Body of pancreas (tissue), 4 donors: ENCODE results near the gene LHCGR. TPM values are rescaled to one million over a fixed set of nuclear protein-coding genes. Genes with fewer than 3 reads are reported as not detected.

Source experiments
- ATAC-seq: fragments of 150-250 bp; one replicate; pipeline ENCODE4 v1.9.1; 2016
- DNase-seq, 4 donors: peaks; one replicate each; pipeline ENCODE4 v3.0.0-alpha.2; 2019
- H3K27ac ChIP-seq, 4 donors: fragments of 200-600 bp; sonication (generic); 1 replicate in 3 of 4; 2 replicates in 1 of 4; pipeline versions ENCODE4 v1.5.1 to v1.6.1; 2016 to 2019; ENCODE audit warnings: mild to moderate bottlenecking in 1 of 4, mixed read lengths in 1 of 4, moderate library complexity in 1 of 4
- H3K27me3 ChIP-seq, 2 donors: fragments of 200-600 bp; sonication (generic); one replicate each; pipeline ENCODE4 v1.6.0; 2016; ENCODE audit warnings: mild to moderate bottlenecking in 1 of 2
- H3K36me3 ChIP-seq, 2 donors: fragments of 200-600 bp; sonication (generic); replicated peaks in 1 of 2; 2 replicates each; pipeline ENCODE4 v1.5.1; 2016; ENCODE audit warnings: low read depth in 2 of 2; ENCODE audit not compliant: insufficient read depth in 1 of 2
- H3K4me1 ChIP-seq: fragments of 200-600 bp; sonication (generic); one replicate; pipeline ENCODE4 v1.6.0; 2016
- H3K4me3 ChIP-seq, 2 donors: fragments of 200-600 bp; sonication (generic); 1 replicate in 1 of 2; 2 replicates in 1 of 2; pipeline ENCODE4 v1.5.1; 2016 to 2019
- H3K9me3 ChIP-seq, 3 donors: fragments of 200-600 bp; sonication (generic); 1 replicate in 2 of 3; 2 replicates in 1 of 3; pipeline ENCODE4 v1.5.1; 2016
- POLR2A ChIP-seq, 3 donors: fragments of 450-650 bp; IDR thresholded peaks; one replicate each; pipeline ENCODE4 v1.6.1; 2016; ENCODE audit warnings: antibody characterized with exemption in 3 of 3, mild to moderate bottlenecking in 2 of 3
- WGBS, 2 donors: methylation state at CpG; one replicate each; pipeline ENCODE4 v1.1.5; 2017; 5-methylcytosine and 5-hydroxymethylcytosine counted together
- intact Hi-C: fragments of 100-400 bp; cut with DNase I; formaldehyde crosslinking; loops from one replicate; pipeline ENCODE4 v1.15.1; 2023
- total RNA-seq, 2 donors: library from RNA; depleted of rRNA; stranded (reverse); fragments of >200 nt; gene quantifications; one replicate each; pipeline ENCODE4 v1.1.0, GENCODE V29; 2016
- TF ChIP-seq, protein P1 (sequence below), 7 experiments: fragments of 450-650 bp in 4 of 7; fragments of 200-600 bp in 3 of 7; sonication (generic) in 3 of 7; IDR thresholded peaks; one replicate each; pipeline ENCODE4 v1.5.1; 2016 to 2019; ENCODE audit warnings: antibody characterized with exemption in 7 of 7

Gene LHCGR
- total RNA-seq, 2 donors from 2014 or later, result not detected

DNA sequence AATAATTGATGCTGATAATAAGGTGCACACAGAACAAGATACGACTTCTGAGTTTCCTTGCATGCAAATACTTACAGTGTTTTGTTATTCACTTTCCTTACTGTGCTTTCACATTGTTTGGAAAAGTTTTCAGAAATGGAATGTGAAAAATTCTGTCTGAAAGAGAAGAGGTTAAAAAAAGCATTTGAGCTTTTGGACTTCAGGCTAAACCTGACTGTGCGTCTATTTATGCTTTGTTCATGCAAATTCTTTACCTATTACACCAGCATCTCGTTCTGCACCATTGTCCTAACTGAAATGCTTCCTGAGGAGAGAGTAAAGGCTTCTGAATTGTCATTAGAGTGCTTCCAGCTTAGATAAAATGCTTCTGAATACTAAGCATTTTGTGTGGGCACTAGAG is 61.4 kb downstream of the LHCGR start:
- H3K9me3 ChIP-seq, result no peaks in the 10 kb centered on the region
- no peak overlapping the region for H3K27ac ChIP-seq
- intact Hi-C loops, result no loop called here
- WGBS, 2 donors, result 29 to 30% methylated on average over 3 of the region's 3 CpGs
- DNase-seq, result no peak
- H3K36me3 ChIP-seq, result no peaks in the 10 kb centered on the region
- no peak overlapping the region for H3K4me3 ChIP-seq
- no peak for ATAC-seq
- no peaks in the 10 kb centered on the region for H3K27me3 ChIP-seq
- TF ChIP-seq, protein P1, sequence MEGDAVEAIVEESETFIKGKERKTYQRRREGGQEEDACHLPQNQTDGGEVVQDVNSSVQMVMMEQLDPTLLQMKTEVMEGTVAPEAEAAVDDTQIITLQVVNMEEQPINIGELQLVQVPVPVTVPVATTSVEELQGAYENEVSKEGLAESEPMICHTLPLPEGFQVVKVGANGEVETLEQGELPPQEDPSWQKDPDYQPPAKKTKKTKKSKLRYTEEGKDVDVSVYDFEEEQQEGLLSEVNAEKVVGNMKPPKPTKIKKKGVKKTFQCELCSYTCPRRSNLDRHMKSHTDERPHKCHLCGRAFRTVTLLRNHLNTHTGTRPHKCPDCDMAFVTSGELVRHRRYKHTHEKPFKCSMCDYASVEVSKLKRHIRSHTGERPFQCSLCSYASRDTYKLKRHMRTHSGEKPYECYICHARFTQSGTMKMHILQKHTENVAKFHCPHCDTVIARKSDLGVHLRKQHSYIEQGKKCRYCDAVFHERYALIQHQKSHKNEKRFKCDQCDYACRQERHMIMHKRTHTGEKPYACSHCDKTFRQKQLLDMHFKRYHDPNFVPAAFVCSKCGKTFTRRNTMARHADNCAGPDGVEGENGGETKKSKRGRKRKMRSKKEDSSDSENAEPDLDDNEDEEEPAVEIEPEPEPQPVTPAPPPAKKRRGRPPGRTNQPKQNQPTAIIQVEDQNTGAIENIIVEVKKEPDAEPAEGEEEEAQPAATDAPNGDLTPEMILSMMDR (IDR thresholded peaks at IDR 0.05), result no peak
- no peak for TF ChIP-seq POLR2A (IDR thresholded peaks at IDR 0.05)
- no peaks in the 10 kb centered on the region for H3K4me1 ChIP-seq

DNA sequence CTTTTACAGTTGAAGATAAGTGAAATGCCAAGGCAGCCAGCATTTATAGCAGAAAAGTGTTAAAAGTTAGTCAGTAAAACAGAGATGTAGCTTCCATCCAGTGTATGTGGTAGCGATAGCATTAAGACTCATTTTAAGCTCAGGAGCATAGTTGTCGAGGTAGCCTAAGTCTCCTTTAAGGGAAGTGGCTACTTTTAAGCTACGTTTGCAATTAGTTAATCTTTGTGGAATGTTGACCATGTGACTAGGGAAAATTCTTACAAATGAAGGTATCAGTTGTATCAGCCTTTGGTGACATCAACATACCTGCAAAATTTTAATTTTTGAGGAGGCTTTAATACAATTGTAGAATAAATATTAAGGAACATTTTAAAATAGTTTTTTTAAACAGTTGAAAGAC is 61.9 kb downstream of the LHCGR start:
- DNase-seq (no peak), ATAC-seq (no peak)
- H3K36me3 ChIP-seq, result no peaks in the 10 kb centered on the region
- no peaks in the 10 kb centered on the region for H3K4me1 ChIP-seq
- H3K27ac ChIP-seq, result no peak overlapping the region
- 44 to 49% methylated on average over 3 of the region's 3 CpGs for WGBS, 2 donors
- TF ChIP-seq POLR2A (IDR thresholded peaks at IDR 0.05), result no peak
- TF ChIP-seq, protein P1 (IDR thresholded peaks at IDR 0.05), result no peak
- H3K9me3 ChIP-seq, result no peaks in the 10 kb centered on the region
- intact Hi-C loops, result no loop called here
- H3K27me3 ChIP-seq, result no peaks in the 10 kb centered on the region
- no peak overlapping the region for H3K4me3 ChIP-seq

DNA sequence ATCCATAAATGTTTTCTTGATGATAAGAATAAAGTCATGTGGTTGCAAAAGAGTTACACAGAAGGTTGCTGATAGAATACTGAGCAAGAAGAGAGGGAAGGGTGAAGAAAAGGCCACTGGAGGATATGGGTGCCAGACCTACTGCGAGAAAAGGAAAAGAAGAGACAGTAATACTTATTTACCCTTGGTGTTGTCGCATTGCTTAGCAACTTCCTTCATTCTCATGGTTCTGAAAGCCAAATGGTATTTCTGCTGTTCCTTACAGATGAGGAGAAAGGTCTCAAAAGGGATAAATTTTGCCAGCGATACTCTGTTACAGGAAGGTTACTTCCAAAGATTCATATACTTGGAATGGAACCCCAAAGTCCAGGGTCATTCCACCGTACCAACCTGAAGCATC is 62.5 kb downstream of the LHCGR start:
- no peak for ATAC-seq
- no peaks in the 10 kb centered on the region for H3K9me3 ChIP-seq
- no peak for TF ChIP-seq POLR2A (IDR thresholded peaks at IDR 0.05)
- TF ChIP-seq, protein P1 (IDR thresholded peaks at IDR 0.05), result no peak
- intact Hi-C loops, result no loop called here
- no peak for DNase-seq
- WGBS, 2 donors, result 66 to 74% methylated on average over 4 of the region's 4 CpGs
- no peaks in the 10 kb centered on the region for H3K4me1 ChIP-seq
- H3K27ac ChIP-seq, result no peak overlapping the region
- no peak overlapping the region for H3K4me3 ChIP-seq
- no peaks in the 10 kb centered on the region for H3K27me3 ChIP-seq
- H3K36me3 ChIP-seq, result no peaks in the 10 kb centered on the region

DNA sequence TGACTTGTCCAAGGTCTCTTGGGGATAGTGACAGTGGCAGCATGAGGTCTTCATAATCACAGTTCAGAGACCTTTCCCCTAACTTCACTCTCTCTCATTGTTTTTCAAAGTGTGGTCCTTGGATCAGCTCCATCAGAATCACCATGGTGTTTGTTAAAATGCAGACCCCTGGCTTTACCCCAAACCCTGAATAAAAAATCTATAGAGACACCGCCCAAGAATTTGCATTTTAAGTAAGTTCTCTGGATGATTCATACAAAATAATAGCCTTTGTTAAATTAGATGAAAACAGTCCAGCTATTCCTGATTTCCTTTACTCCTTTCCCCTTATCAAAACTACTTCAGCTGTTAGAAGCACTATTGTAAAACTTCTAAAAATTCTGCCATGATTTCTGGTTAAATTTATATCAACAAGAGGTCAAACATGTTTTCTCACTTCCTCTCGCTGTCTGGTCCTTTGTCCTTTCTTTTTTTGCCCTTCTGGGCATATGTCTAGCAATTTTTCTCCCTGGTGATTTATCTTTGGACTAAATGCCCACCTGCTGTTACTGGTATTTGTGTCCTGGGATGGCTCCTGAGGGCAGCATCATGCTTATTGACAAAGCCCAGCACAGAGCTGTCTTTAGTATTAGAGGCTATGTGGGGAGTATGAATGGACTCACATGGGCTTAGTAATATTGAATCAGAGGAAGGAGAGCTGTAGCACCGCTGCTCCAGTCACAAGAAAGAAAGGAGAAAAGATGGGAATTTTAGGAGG is 63.4 kb downstream of the LHCGR start:
- no peaks in the 10 kb centered on the region for H3K4me1 ChIP-seq
- no peak for DNase-seq
- 77 to 84% methylated on average over 3 of the region's 3 CpGs for WGBS, 2 donors

More for the DNA sequence above, 63.4 kb downstream of the LHCGR start:
- H3K9me3 ChIP-seq, result no peaks in the 10 kb centered on the region
- H3K27ac ChIP-seq, result no peak overlapping the region
- no peak for ATAC-seq
- H3K36me3 ChIP-seq, result no peaks in the 10 kb centered on the region
- no peak overlapping the region for H3K4me3 ChIP-seq
- TF ChIP-seq POLR2A (IDR thresholded peaks at IDR 0.05), result no peak
- TF ChIP-seq, protein P1 (IDR thresholded peaks at IDR 0.05), result no peak
- intact Hi-C loops, result no loop called here
- H3K27me3 ChIP-seq, result no peaks in the 10 kb centered on the region
